ENCODE results near the gene GAK. TPM values are rescaled to one million over a fixed set of nuclear protein-coding genes. Genes with fewer than 3 reads are reported as not detected.

The GAK gene
- total RNA-seq, 1 experiment from 2014 or later = 86.6 TPM

DNA sequence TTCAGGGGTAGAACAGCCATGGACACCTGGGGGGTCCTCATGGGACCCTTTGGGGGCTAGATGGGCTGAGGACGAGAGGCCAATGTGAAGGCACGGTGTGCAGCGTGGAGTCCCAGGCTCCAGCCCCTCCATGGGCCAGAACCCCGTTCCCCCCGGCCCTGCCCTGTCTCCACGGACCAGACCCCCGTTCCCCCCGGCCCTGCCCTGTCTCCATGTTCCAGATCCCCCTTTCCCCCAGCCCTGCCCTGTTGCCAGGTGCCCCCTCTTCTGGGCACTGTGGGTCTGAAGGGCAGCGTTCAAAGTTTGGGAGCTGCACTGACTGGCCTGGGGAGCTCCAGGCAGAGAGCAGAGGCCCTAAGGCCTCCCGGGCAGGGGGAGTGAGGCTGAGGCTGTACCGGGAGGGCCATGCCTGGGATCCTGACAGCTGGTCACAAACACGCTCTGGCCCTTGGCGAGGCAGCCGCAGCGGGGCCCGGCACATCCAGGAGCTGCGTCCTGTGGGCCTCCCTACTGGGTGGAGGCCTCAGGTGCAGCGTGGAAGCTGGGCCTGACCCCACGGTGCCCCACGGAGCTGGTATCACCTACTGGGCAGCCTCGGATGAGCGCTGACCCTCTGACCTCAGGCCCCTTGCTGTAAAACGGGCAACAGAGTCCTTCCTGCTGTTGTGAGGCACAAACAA, 32.4 kb upstream of the GAK start:
- H3K4me1 ChIP-seq (ENCODE audit: control insufficient read depth, insufficient read depth, low read length) = no peaks in the 10 kb centered on the region
- POLR2A ChIA-PET = no interaction called here
- intact Hi-C loops (cut with micrococcal nuclease; ENCODE audit: unreplicated experiment) = no loop called here
- TF ChIP-seq, protein P1, sequence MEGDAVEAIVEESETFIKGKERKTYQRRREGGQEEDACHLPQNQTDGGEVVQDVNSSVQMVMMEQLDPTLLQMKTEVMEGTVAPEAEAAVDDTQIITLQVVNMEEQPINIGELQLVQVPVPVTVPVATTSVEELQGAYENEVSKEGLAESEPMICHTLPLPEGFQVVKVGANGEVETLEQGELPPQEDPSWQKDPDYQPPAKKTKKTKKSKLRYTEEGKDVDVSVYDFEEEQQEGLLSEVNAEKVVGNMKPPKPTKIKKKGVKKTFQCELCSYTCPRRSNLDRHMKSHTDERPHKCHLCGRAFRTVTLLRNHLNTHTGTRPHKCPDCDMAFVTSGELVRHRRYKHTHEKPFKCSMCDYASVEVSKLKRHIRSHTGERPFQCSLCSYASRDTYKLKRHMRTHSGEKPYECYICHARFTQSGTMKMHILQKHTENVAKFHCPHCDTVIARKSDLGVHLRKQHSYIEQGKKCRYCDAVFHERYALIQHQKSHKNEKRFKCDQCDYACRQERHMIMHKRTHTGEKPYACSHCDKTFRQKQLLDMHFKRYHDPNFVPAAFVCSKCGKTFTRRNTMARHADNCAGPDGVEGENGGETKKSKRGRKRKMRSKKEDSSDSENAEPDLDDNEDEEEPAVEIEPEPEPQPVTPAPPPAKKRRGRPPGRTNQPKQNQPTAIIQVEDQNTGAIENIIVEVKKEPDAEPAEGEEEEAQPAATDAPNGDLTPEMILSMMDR (IDR thresholded peaks at IDR 0.05) = no peak
- TF ChIP-seq SIN3A (IDR thresholded peaks at IDR 0.05; ENCODE audit: borderline replicate concordance, insufficient read depth, low read depth, low read length) (no peak), TCF7L2 (IDR thresholded peaks at IDR 0.05; ENCODE audit: low read depth, low read length) (no peak)
- DNase-seq (ENCODE audit: low read depth, low spot score) (no peak), ATAC-seq (no peak)
- CTCF ChIA-PET = no interaction called here
- H3K27me3 ChIP-seq (ENCODE audit: control insufficient read depth, insufficient read depth, low read length) = no peaks in the 10 kb centered on the region
- in situ Hi-C loops (cut with HindIII; ENCODE audit: low pct_unique_long_range_greater_than_20kb, low sequenced_read_pairs) = no loop called here
- no peaks in the 10 kb centered on the region for H3K36me3 ChIP-seq (ENCODE audit: control insufficient read depth, insufficient read depth, low read length)
- H3K27ac ChIP-seq (ENCODE audit: low read length) = no peak overlapping the region
- no TSS peak for BruUV-seq (replicated peaks)
- no peaks in the 10 kb centered on the region for H3K9me3 ChIP-seq (ENCODE audit: control insufficient read depth, insufficient read depth, low read depth, low read length)
- no peak overlapping the region for H3K4me3 ChIP-seq (ENCODE audit: low read depth in 2 of 2, low read length in 2 of 2)

DNA sequence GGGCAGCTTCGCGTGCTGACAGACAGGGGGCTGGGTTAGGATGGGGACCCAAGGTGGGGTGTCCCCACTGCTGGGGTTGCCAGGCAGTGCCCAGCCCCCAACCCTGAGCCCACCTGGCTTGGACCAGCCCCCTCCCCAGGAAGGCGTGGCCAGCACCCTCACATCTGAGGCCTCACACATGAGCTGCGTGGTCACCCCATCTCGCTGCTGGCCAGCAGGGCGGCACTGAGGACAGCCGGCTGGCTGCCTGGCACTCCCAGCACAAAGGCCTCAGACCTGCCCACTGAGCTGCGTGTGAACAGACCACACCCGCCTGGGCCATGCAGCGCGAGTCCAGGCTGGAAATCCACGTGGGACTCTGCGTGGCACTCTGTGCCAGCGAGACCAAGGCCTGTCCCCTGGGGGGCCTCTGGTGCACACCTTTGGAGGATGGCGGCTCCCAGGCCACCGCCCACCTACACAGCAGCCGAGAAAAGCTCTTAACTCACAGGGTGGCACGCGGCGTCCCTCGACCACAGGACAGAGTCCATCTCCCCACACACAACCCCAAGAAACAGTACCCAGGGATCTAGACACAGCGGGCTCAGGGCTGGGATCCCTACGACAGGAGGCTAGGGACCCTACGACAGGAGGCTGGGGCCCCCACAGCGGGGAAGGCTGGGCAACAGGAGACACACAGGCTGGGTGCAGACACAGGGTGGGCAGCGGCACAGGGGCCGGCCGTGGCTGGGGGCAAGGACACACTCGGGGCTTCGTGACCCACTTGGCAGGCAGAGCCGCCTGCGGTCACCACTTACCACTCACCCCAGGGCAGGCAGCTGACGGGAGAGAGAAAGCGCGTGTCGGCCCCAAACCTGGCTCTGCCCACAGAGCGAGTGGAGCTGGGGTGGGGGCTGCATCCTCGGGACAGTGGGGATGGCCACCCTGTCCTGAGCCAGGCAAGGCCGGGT, 31.4 kb upstream of the GAK start:
- CTCF ChIA-PET = no interaction called here

More for the DNA sequence above, 31.4 kb upstream of the GAK start:
- no peaks in the 10 kb centered on the region for H3K36me3 ChIP-seq (ENCODE audit: control insufficient read depth, insufficient read depth, low read length)
- H3K9me3 ChIP-seq (ENCODE audit: control insufficient read depth, insufficient read depth, low read depth, low read length) = no peaks in the 10 kb centered on the region
- TF ChIP-seq POLR2AphosphoS5 (IDR thresholded peaks at IDR 0.05; ENCODE audit: low read depth, low read length) = no peak
- no peak for TF ChIP-seq TCF7L2 (IDR thresholded peaks at IDR 0.05; ENCODE audit: low read depth, low read length)
- TF ChIP-seq SIN3A (IDR thresholded peaks at IDR 0.05; ENCODE audit: borderline replicate concordance, insufficient read depth, low read depth, low read length) = no peak
- TF ChIP-seq, protein P1 (IDR thresholded peaks at IDR 0.05) = no peak
- no peak for TF ChIP-seq REST (IDR thresholded peaks at IDR 0.05; ENCODE audit: insufficient read depth in 1 of 2, low read depth in 2 of 2, low read length in 1 of 2)
- in situ Hi-C loops (cut with HindIII; ENCODE audit: low pct_unique_long_range_greater_than_20kb, low sequenced_read_pairs) = no loop called here
- DNase-seq (ENCODE audit: low read depth, low spot score) (no peak), ATAC-seq (no peak)
- intact Hi-C loops (cut with micrococcal nuclease; ENCODE audit: unreplicated experiment) = no loop called here
- BruUV-seq (replicated peaks) = no TSS peak
- H3K4me1 ChIP-seq (ENCODE audit: control insufficient read depth, insufficient read depth, low read length) = no peaks in the 10 kb centered on the region
- no peak overlapping the region for H3K4me3 ChIP-seq (ENCODE audit: low read depth in 2 of 2, low read length in 2 of 2)
- H3K27me3 ChIP-seq (ENCODE audit: control insufficient read depth, insufficient read depth, low read length) = no peaks in the 10 kb centered on the region
- no peak overlapping the region for H3K27ac ChIP-seq (ENCODE audit: low read length)
- POLR2A ChIA-PET = no interaction called here

All from Panc1 (cell line).